ENCODE results near the gene PHRF1.

DNA sequence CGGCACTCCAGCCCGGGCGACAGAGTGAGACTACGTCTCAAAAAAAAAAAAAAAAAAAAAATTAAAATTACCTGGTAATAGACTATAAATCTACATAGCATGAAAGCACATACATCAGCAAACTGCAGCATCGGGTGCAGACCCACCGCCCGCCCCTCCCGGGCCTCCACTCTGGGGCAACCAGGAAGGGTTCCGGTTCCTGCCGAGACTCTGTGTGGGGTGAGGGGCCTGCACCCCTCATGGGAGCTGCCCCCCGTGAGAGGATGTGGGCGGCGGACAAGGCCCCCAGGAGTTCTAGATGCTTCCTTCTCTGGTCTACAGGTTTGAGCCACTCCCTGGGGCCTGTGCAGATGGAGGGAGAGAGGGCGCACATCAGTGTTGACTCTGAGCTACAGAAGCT, 69.9 kb downstream of the PHRF1 start:
- TF ChIP-seq, protein P1, sequence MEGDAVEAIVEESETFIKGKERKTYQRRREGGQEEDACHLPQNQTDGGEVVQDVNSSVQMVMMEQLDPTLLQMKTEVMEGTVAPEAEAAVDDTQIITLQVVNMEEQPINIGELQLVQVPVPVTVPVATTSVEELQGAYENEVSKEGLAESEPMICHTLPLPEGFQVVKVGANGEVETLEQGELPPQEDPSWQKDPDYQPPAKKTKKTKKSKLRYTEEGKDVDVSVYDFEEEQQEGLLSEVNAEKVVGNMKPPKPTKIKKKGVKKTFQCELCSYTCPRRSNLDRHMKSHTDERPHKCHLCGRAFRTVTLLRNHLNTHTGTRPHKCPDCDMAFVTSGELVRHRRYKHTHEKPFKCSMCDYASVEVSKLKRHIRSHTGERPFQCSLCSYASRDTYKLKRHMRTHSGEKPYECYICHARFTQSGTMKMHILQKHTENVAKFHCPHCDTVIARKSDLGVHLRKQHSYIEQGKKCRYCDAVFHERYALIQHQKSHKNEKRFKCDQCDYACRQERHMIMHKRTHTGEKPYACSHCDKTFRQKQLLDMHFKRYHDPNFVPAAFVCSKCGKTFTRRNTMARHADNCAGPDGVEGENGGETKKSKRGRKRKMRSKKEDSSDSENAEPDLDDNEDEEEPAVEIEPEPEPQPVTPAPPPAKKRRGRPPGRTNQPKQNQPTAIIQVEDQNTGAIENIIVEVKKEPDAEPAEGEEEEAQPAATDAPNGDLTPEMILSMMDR (IDR thresholded peaks at IDR 0.05), result no peak
- no peak for TF ChIP-seq POLR2A (IDR thresholded peaks at IDR 0.05)
